Measurements from ENCODE around the gene PLEKHG2.
"Not testable (repeated sequence)": the region's sequence is repeated elsewhere in the genome, so short reads cannot be mapped to it uniquely, and the experiment has no call there.

PLEKHG2 gene

DNA sequence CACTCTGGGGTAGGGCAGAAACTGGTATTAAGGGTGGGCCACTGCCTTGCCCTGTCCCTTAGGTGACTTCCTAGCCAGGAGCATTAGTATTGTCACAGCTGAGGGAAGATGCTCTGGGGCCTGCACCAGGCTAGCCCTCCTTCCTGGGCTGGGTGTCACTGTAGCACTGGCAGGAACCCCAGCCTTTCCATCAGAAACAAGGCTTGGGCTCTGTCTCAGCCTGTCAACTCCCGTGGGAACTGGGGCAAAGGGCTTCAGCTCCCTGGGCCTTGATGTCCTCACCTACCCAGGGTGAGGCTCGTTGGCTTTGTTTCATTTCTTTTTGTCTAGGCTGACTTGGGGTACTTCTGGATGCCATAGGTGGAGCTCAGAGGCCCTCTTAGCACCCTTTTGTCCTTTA is 39.5 kb upstream of the PLEKHG2 start:
- no peak overlapping the region for H2BK5ac ChIP-seq (ENCODE audit: low read length)
- no peak overlapping the region for H2AK5ac ChIP-seq (ENCODE audit: low read depth, low read length)
- no peak overlapping the region for H4K8ac ChIP-seq (ENCODE audit: low read depth, low read length)
- H3K14ac ChIP-seq (ENCODE audit: low read length): no peak overlapping the region
- H3K9ac ChIP-seq (ENCODE audit: low read depth, low read length, poor library complexity): no peak overlapping the region
- no peak overlapping the region for H3K4me3 ChIP-seq (ENCODE audit: low read length in 2 of 2)
- H3K9me3 ChIP-seq (replicated peaks in 1 of 2; ENCODE audit: control insufficient read depth in 2 of 2, insufficient read depth in 1 of 2, low read depth in 1 of 2, low read length in 2 of 2): no peaks in the 10 kb centered on the region
- H3K27me3 ChIP-seq (ENCODE audit: control insufficient read depth in 3 of 3, insufficient read depth in 3 of 3, low read depth in 1 of 3, low read length in 3 of 3): no peaks in the 10 kb centered on the region
- no peak for DNase-seq (ENCODE audit: low spot score)
- no peak overlapping the region for H2BK120ac ChIP-seq (ENCODE audit: low read depth, low read length)
- no peak overlapping the region for H2BK15ac ChIP-seq (ENCODE audit: low read length)
- no peaks in the 10 kb centered on the region for H3K4me1 ChIP-seq (ENCODE audit: control insufficient read depth in 2 of 2, insufficient read depth in 1 of 2, low read depth in 1 of 2, low read length in 2 of 2)
- H4K91ac ChIP-seq (ENCODE audit: low read depth, low read length, poor library complexity): no peak overlapping the region
- WGBS, 2 donors (ENCODE audit: extremely low coverage in 2 of 2, insufficient read length in 2 of 2, insufficient replicate concordance in 1 of 2): no CpG with 5 or more reads among the region's 2 CpGs
- peaks cover 77 to 93% of the 10 kb centered on the region in 2 donors for H3K36me3 ChIP-seq (replicated peaks in 1 of 2; ENCODE audit: control insufficient read depth in 2 of 2, insufficient read depth in 2 of 2, low read length in 2 of 2)
- H3K27ac ChIP-seq (replicated peaks; ENCODE audit: low read length): no peak overlapping the region
- H2AFZ ChIP-seq (ENCODE audit: low read length): no peak overlapping the region
- no peak overlapping the region for H3K4ac ChIP-seq (ENCODE audit: low read length)
- H2BK12ac ChIP-seq (ENCODE audit: low read length): no peak overlapping the region
- H3K23ac ChIP-seq (ENCODE audit: low read depth, low read length, poor library complexity): no peak overlapping the region
- no peak overlapping the region for H3K4me2 ChIP-seq (ENCODE audit: insufficient read depth, low read length, poor library complexity, severe bottlenecking)
- H3K18ac ChIP-seq (ENCODE audit: low read length): no peak overlapping the region
- H3K79me1 ChIP-seq (ENCODE audit: low read depth, low read length): peaks cover 3% of the 10 kb centered on the region

DNA sequence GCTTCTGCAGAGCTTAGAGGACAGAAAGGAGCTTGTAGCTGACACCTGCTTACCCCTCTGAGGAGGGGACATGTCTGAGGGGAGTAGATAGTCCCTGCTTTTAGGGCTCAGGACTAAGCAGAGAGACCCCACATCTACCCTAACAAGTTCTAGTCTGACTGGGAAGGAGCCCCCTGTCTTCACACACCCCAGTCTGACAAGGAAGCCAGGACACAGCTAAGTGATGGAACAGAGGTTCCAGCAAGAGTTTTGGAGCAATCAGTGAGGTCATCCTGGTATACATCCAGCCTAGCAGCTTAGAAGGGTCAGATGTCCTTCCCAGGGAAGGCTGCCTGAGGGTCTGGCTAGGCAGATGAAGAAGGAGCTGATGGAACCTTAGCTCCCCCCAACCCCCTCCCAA is 36.5 kb upstream of the PLEKHG2 start:
- Histone ChIP-seq H3K27ac (replicated peaks; ENCODE audit: low read length) (no peak overlapping the region), H2BK12ac (ENCODE audit: low read length) (no peak overlapping the region), H2BK120ac (ENCODE audit: low read depth, low read length) (no peak overlapping the region), H4K8ac (ENCODE audit: low read depth, low read length) (no peak overlapping the region), H3K79me1 (ENCODE audit: low read depth, low read length) (no peaks in the 10 kb centered on the region), H3K23ac (ENCODE audit: low read depth, low read length, poor library complexity) (no peak overlapping the region), H3K9me3 (replicated peaks in 1 of 2; ENCODE audit: control insufficient read depth in 2 of 2, insufficient read depth in 1 of 2, low read depth in 1 of 2, low read length in 2 of 2) (no peaks in the 10 kb centered on the region), H3K9ac (ENCODE audit: low read depth, low read length, poor library complexity) (no peak overlapping the region), H2BK5ac (ENCODE audit: low read length) (no peak overlapping the region), H3K27me3 (ENCODE audit: control insufficient read depth in 3 of 3, insufficient read depth in 3 of 3, low read depth in 1 of 3, low read length in 3 of 3) (no peaks in the 10 kb centered on the region), H2AK5ac (ENCODE audit: low read depth, low read length) (no peak overlapping the region), H3K14ac (ENCODE audit: low read length) (no peak overlapping the region), H3K36me3 (replicated peaks in 1 of 2; ENCODE audit: control insufficient read depth in 2 of 2, insufficient read depth in 2 of 2, low read length in 2 of 2) (peaks cover 78 to 94% of the 10 kb centered on the region in 2 donors), H3K4me1 (ENCODE audit: control insufficient read depth in 2 of 2, insufficient read depth in 1 of 2, low read depth in 1 of 2, low read length in 2 of 2) (no peaks in the 10 kb centered on the region), H3K4me3 (ENCODE audit: low read length in 2 of 2) (no peak overlapping the region), H4K91ac (ENCODE audit: low read depth, low read length, poor library complexity) (no peak overlapping the region), H3K4me2 (ENCODE audit: insufficient read depth, low read length, poor library complexity, severe bottlenecking) (no peak overlapping the region), H2AFZ (ENCODE audit: low read length) (no peak overlapping the region), H3K18ac (ENCODE audit: low read length) (no peak overlapping the region), H3K4ac (ENCODE audit: low read length) (no peak overlapping the region), H2BK15ac (ENCODE audit: low read length) (no peak overlapping the region)
- DNase-seq (ENCODE audit: low spot score): no peak

DNA sequence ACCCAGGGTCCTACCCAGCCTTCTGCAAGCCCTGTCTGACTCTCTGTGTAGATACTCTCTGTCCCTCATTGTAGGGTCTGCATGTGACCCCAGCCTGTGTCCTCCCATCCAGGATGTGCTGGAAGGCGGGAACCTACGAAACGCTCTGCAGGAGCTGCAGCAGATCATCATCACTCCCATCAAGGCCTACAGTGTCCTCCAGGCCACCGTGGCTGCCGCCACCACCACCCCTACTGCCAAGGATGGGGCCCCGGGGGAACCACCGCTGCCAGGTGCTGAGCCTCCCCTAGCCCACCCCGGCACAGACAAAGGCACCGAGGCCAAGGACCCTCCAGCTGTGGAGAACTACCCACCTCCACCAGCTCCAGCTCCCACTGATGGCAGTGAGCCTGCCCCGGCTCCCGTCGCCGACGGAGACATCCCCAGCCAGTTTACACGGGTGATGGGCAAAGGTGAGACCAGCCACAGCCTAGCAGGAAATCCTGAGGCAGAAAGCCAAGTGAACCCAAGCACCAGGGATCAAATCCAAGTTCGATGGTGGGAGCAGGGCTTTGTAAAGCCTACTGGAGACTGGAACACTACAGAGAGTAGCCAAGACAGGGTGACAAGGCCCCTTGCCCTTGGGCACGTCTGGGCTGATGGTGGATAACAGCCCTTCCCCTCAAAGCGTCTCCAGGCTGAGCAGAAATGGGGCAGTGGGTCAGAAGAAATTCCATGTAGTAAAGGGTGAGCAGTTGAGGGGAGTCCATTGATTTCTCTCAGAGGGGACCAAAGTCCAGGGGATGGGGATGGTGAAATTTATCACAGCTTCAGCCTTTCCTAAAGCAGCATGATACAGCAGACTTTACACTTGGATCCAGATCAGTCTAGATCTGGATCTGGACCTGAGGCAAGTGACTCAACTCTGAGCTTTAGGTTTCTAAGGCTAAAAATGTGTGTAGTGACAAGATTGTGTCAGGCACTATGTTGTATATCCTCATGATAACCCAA is 34.8 kb upstream of the PLEKHG2 start:
- Histone ChIP-seq H3K9ac (ENCODE audit: low read depth, low read length, poor library complexity) (peak overlapping the region; percentile 16), H3K4me2 (ENCODE audit: insufficient read depth, low read length, poor library complexity, severe bottlenecking) (no peak overlapping the region), H2BK120ac (ENCODE audit: low read depth, low read length) (no peak overlapping the region), H3K36me3 (replicated peaks in 1 of 2; ENCODE audit: control insufficient read depth in 2 of 2, insufficient read depth in 2 of 2, low read length in 2 of 2) (peaks cover 82 to 94% of the 10 kb centered on the region in 2 donors), H2AK5ac (ENCODE audit: low read depth, low read length) (no peak overlapping the region), H2BK12ac (ENCODE audit: low read length) (no peak overlapping the region), H3K9me3 (replicated peaks in 1 of 2; ENCODE audit: control insufficient read depth in 2 of 2, insufficient read depth in 1 of 2, low read depth in 1 of 2, low read length in 2 of 2) (no peaks in the 10 kb centered on the region), H3K4ac (ENCODE audit: low read length) (no peak overlapping the region), H2BK15ac (ENCODE audit: low read length) (no peak overlapping the region), H3K4me1 (ENCODE audit: control insufficient read depth in 2 of 2, insufficient read depth in 1 of 2, low read depth in 1 of 2, low read length in 2 of 2) (no peaks in the 10 kb centered on the region), H4K91ac (ENCODE audit: low read depth, low read length, poor library complexity) (no peak overlapping the region), H3K27me3 (ENCODE audit: control insufficient read depth in 3 of 3, insufficient read depth in 3 of 3, low read depth in 1 of 3, low read length in 3 of 3) (no peaks in the 10 kb centered on the region), H4K8ac (ENCODE audit: low read depth, low read length) (no peak overlapping the region), H3K14ac (ENCODE audit: low read length) (no peak overlapping the region), H2AFZ (ENCODE audit: low read length) (no peak overlapping the region), H3K27ac (replicated peaks; ENCODE audit: low read length) (no peak overlapping the region), H3K4me3 (ENCODE audit: low read length in 2 of 2) (no peak overlapping the region), H3K18ac (ENCODE audit: low read length) (no peak overlapping the region), H3K23ac (ENCODE audit: low read depth, low read length, poor library complexity) (no peak overlapping the region), H3K79me1 (ENCODE audit: low read depth, low read length) (no peaks in the 10 kb centered on the region), H2BK5ac (ENCODE audit: low read length) (no peak overlapping the region)
- no peak for DNase-seq (ENCODE audit: low spot score)
- no CpG with 5 or more reads among the region's 18 CpGs for WGBS, 2 donors (ENCODE audit: extremely low coverage in 2 of 2, insufficient read length in 2 of 2, insufficient replicate concordance in 1 of 2)

DNA sequence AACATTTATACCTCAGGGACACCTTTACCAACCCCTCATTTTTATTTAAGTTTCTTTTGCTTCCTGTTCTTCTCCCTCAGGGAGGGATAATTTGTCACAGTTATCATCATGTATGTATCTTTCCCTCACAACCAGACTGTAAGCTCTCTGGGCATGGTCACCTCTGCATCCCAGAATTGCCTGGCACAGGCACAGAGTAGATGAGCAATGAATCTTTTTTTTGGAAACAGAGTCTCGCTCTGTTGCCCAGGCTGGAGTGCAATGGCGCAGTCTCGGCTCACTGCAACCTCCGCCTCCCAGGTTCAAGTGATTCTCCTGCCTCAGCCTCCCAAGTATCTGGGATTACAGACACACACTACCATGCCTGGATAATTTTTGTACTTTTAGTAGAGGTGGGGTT is 33.1 kb upstream of the PLEKHG2 start:
- H3K27ac ChIP-seq (replicated peaks; ENCODE audit: low read length); H2BK120ac ChIP-seq (ENCODE audit: low read depth, low read length); H3K18ac ChIP-seq (ENCODE audit: low read length); DNase-seq (ENCODE audit: low spot score); H4K8ac ChIP-seq (ENCODE audit: low read depth, low read length); H3K4me2 ChIP-seq (ENCODE audit: insufficient read depth, low read length, poor library complexity, severe bottlenecking); H2BK5ac ChIP-seq (ENCODE audit: low read length); H2AK5ac ChIP-seq (ENCODE audit: low read depth, low read length); H3K9me3 ChIP-seq (replicated peaks in 1 of 2; ENCODE audit: control insufficient read depth in 2 of 2, insufficient read depth in 1 of 2, low read depth in 1 of 2, low read length in 2 of 2); H3K4me1 ChIP-seq (ENCODE audit: control insufficient read depth in 2 of 2, insufficient read depth in 1 of 2, low read depth in 1 of 2, low read length in 2 of 2); H3K9ac ChIP-seq (ENCODE audit: low read depth, low read length, poor library complexity); H3K4ac ChIP-seq (ENCODE audit: low read length); H2BK15ac ChIP-seq (ENCODE audit: low read length); H3K79me1 ChIP-seq (ENCODE audit: low read depth, low read length); H3K27me3 ChIP-seq (ENCODE audit: control insufficient read depth in 3 of 3, insufficient read depth in 3 of 3, low read depth in 1 of 3, low read length in 3 of 3); H3K14ac ChIP-seq (ENCODE audit: low read length); H2BK12ac ChIP-seq (ENCODE audit: low read length); H3K4me3 ChIP-seq (ENCODE audit: low read length in 2 of 2); H2AFZ ChIP-seq (ENCODE audit: low read length); H3K23ac ChIP-seq (ENCODE audit: low read depth, low read length, poor library complexity); H4K91ac ChIP-seq (ENCODE audit: low read depth, low read length, poor library complexity): not testable (repeated sequence)
- H3K36me3 ChIP-seq (replicated peaks in 1 of 2; ENCODE audit: control insufficient read depth in 2 of 2, insufficient read depth in 2 of 2, low read length in 2 of 2): peaks cover 84 to 98% of the 10 kb centered on the region in 2 donors
- WGBS, 2 donors (ENCODE audit: extremely low coverage in 2 of 2, insufficient read length in 2 of 2, insufficient replicate concordance in 1 of 2): no CpG with 5 or more reads among the region's 4 CpGs

Data from neuronal stem cell (in vitro differentiated cells).